SK-N-SH treated with all-trans-retinoic acid at 6 μM for 48 hours (cell line): ENCODE data around the gene NPLOC4.

ENCODE experiments used
- CREB5 ChIP-seq: fragments of 250-450 bp; sonication (Bioruptor Pico); IDR thresholded peaks from 2 replicates; pipeline ENCODE4 v1.5.1; 2020; ENCODE audit warnings: low read depth, mild to moderate bottlenecking, moderate library complexity
- PATZ1 ChIP-seq: fragments of 250-450 bp; sonication (Bioruptor Pico); IDR thresholded peaks from 2 replicates; pipeline ENCODE4 v1.8.0; 2020; ENCODE audit warnings: mild to moderate bottlenecking, moderate library complexity, borderline replicate concordance
- POU6F1 ChIP-seq: fragments of 250-450 bp; sonication (Bioruptor Pico); IDR thresholded peaks from 2 replicates; pipeline ENCODE4 v1.8.0; 2021; ENCODE audit warnings: low read depth, mild to moderate bottlenecking, moderate library complexity, borderline replicate concordance
- SNAI2 ChIP-seq: fragments of 250-450 bp; sonication (Bioruptor Pico); IDR thresholded peaks from 2 replicates; pipeline ENCODE4 v1.5.0; 2020; ENCODE audit warnings: mild to moderate bottlenecking, moderate library complexity
- TCF4 ChIP-seq: fragments of 250-450 bp; sonication (Bioruptor Pico); IDR thresholded peaks from 2 replicates; pipeline ENCODE4 v1.8.0; 2021; ENCODE audit warnings: mild to moderate bottlenecking, moderate library complexity, borderline replicate concordance
- ZC3H10 ChIP-seq: fragments of 250-450 bp; sonication (Bioruptor Pico); IDR thresholded peaks from 2 replicates; pipeline ENCODE4 v1.5.1; 2021; ENCODE audit warnings: mild to moderate bottlenecking, moderate library complexity

GRCh38 chr17:81684442-81684911, 47.6 kb upstream of the NPLOC4 start:
- TF ChIP-seq CREB5 (no peak), SNAI2 (CRISPR knock-in tag) (no peak), ZC3H10 (CRISPR knock-in tag) (no peak), POU6F1 (CRISPR knock-in tag) (no peak), TCF4 (no peak), PATZ1 (CRISPR knock-in tag) (no peak)
